ENCODE results near the gene SYCN.

The SYCN gene

GRCh38 chr19:39180749-39181148 is 23.3 kb downstream of the SYCN start:
- FAIRE-seq (no peak), DNase-seq (ENCODE audit: insufficient read length, low spot score) (no peak)
- no peak for TF ChIP-seq POU2F2 (IDR thresholded peaks at IDR 0.05; ENCODE audit: low read depth, low read length)
- TF ChIP-seq PAX5 (IDR thresholded peaks at IDR 0.05; ENCODE audit: insufficient read depth, low read length, severe bottlenecking): no peak
- no peak for TF ChIP-seq POLR2AphosphoS5 (IDR thresholded peaks at IDR 0.05; ENCODE audit: low read depth, low read length)
- no peak for TF ChIP-seq POLR2A (IDR thresholded peaks at IDR 0.05; ENCODE audit: low read depth, low read length)
- no peak for TF ChIP-seq SPI1 (IDR thresholded peaks at IDR 0.05; ENCODE audit: low read depth, low read length)
- TF ChIP-seq TAF1 (IDR thresholded peaks at IDR 0.05; ENCODE audit: low read depth, low read length): no peak

GRCh38 chr19:39179754-39180153 is 24.3 kb downstream of the SYCN start:
- FAIRE-seq (no peak), DNase-seq (ENCODE audit: insufficient read length, low spot score) (no peak)
- no peak for TF ChIP-seq POU2F2 (IDR thresholded peaks at IDR 0.05; ENCODE audit: low read depth, low read length)
- no peak for TF ChIP-seq TAF1 (IDR thresholded peaks at IDR 0.05; ENCODE audit: low read depth, low read length)
- TF ChIP-seq POLR2AphosphoS5 (IDR thresholded peaks at IDR 0.05; ENCODE audit: low read depth, low read length): no peak
- no peak for TF ChIP-seq PAX5 (IDR thresholded peaks at IDR 0.05; ENCODE audit: insufficient read depth, low read length, severe bottlenecking)
- no peak for TF ChIP-seq SPI1 (IDR thresholded peaks at IDR 0.05; ENCODE audit: low read depth, low read length)
- no peak for TF ChIP-seq POLR2A (IDR thresholded peaks at IDR 0.05; ENCODE audit: low read depth, low read length)

DNA sequence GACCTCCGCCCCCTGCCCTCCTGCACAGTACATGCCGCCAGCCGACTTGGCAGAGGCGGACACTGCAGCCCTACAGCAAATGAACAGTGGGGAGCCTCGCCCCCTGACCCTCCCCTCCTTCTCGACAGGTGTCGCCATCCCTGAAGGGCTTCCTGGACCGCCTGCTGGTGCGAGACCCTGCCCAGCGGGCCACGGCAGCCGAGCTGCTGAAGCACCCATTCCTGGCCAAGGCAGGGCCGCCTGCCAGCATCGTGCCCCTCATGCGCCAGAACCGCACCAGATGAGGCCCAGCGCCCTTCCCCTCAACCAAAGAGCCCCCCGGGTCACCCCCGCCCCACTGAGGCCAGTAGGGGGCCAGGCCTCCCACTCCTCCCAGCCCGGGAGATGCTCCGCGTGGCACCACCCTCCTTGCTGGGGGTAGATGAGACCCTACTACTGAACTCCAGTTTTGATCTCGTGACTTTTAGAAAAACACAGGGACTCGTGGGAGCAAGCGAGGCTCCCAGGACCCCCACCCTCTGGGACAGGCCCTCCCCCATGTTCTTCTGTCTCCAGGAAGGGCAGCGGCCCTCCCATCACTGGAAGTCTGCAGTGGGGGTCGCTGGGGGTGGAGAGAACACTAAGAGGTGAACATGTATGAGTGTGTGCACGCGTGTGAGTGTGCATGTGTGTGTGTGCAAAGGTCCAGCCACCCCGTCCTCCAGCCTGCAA is 25.6 kb downstream of the SYCN start:
- FAIRE-seq: no peak
- no peak for DNase-seq (ENCODE audit: insufficient read length, low spot score)
- TF ChIP-seq POLR2A (IDR thresholded peaks at IDR 0.05; ENCODE audit: low read depth, low read length) (no peak), POLR2AphosphoS5 (IDR thresholded peaks at IDR 0.05; ENCODE audit: low read depth, low read length) (no peak), PAX5 (IDR thresholded peaks at IDR 0.05; ENCODE audit: insufficient read depth, low read length, severe bottlenecking) (no peak), POU2F2 (IDR thresholded peaks at IDR 0.05; ENCODE audit: low read depth, low read length) (no peak), TAF1 (IDR thresholded peaks at IDR 0.05; ENCODE audit: low read depth, low read length) (no peak), SPI1 (IDR thresholded peaks at IDR 0.05; ENCODE audit: low read depth, low read length) (no peak)

DNA sequence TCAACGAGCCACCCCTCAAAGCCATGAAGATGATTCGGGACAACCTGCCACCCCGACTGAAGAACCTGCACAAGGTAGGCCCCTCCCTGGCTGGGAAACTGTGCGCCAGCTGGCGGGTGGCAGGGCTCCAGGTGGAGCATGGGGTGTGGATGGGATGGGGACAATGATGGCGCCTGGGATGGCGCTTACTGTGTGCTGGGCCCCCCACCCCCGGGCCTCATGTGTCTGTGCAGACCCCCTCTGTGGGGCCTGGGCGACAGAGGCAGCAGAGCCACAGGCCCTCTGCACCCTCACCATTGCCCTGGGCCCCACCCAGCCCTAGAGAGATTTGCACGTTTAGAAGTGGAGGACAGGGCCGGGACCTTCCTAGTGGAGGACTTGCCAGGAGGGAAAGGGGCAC is 26.3 kb downstream of the SYCN start:
- DNase-seq (ENCODE audit: insufficient read length, low spot score) (no peak), FAIRE-seq (no peak)
- TF ChIP-seq POU2F2 (IDR thresholded peaks at IDR 0.05; ENCODE audit: low read depth, low read length) (no peak), POLR2AphosphoS5 (IDR thresholded peaks at IDR 0.05; ENCODE audit: low read depth, low read length) (no peak)

DNA sequence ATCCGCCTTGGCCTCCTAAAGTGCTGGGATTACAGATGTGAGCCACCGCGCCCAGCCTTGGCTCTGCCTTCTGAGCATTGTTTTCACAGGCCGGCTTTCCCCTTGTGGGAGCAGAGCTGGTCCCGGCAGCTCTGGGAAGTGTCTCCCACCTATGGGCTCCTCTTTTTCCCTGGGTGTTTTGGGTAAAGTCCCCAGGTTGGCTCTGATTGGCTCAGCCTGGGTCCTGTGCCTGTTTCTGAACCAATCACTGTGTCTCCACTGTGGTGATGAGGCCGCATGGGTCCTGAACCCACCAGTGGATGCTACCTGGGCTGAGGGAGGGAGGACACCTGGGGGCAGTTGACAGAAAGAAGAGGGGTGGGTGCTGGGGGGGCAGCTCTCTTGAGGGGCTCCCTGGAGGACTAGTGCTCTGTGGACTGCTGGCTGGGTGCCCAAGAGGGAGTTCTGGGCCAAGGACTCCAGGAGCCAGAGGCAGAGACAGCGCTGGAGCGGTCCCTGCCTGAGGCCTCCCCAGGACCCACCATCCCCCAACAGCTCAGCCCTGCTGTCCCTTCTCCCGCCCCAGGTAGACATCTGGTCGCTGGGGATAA is 26.9 kb downstream of the SYCN start:
- no peak for TF ChIP-seq POU2F2 (IDR thresholded peaks at IDR 0.05; ENCODE audit: low read depth, low read length)
- TF ChIP-seq POLR2AphosphoS5 (IDR thresholded peaks at IDR 0.05; ENCODE audit: low read depth, low read length): no peak
- no peak for TF ChIP-seq POLR2A (IDR thresholded peaks at IDR 0.05; ENCODE audit: low read depth, low read length)
- no peak for FAIRE-seq
- no peak for DNase-seq (ENCODE audit: insufficient read length, low spot score)

DNA sequence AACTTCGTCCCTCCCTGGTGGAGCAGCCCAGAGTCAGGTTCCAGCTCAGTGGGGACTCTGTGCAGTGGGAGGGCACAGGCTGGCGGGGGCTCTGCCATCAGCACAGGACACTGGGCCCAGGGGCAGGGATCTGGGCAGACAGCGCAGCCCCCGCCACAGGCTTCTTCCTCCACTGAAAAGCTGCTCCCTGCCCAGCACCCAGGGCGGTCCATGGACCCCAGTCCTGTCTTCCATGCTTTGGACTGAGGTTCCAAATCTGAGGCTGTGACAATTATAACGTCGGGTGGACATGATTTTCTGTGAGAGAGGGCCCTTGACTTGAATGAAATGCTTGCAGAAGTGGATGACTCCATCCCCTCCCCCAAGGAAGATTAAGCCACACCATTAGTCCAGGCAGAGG is 28.5 kb downstream of the SYCN start:
- no peak for TF ChIP-seq POLR2A (IDR thresholded peaks at IDR 0.05; ENCODE audit: low read depth, low read length)
- TF ChIP-seq TAF1 (IDR thresholded peaks at IDR 0.05; ENCODE audit: low read depth, low read length): no peak
- TF ChIP-seq POU2F2 (IDR thresholded peaks at IDR 0.05; ENCODE audit: low read depth, low read length): no peak
- TF ChIP-seq SPI1 (IDR thresholded peaks at IDR 0.05; ENCODE audit: low read depth, low read length): no peak
- no peak for TF ChIP-seq POLR2AphosphoS5 (IDR thresholded peaks at IDR 0.05; ENCODE audit: low read depth, low read length)
- DNase-seq (ENCODE audit: insufficient read length, low spot score) (no peak), FAIRE-seq (no peak)

DNA sequence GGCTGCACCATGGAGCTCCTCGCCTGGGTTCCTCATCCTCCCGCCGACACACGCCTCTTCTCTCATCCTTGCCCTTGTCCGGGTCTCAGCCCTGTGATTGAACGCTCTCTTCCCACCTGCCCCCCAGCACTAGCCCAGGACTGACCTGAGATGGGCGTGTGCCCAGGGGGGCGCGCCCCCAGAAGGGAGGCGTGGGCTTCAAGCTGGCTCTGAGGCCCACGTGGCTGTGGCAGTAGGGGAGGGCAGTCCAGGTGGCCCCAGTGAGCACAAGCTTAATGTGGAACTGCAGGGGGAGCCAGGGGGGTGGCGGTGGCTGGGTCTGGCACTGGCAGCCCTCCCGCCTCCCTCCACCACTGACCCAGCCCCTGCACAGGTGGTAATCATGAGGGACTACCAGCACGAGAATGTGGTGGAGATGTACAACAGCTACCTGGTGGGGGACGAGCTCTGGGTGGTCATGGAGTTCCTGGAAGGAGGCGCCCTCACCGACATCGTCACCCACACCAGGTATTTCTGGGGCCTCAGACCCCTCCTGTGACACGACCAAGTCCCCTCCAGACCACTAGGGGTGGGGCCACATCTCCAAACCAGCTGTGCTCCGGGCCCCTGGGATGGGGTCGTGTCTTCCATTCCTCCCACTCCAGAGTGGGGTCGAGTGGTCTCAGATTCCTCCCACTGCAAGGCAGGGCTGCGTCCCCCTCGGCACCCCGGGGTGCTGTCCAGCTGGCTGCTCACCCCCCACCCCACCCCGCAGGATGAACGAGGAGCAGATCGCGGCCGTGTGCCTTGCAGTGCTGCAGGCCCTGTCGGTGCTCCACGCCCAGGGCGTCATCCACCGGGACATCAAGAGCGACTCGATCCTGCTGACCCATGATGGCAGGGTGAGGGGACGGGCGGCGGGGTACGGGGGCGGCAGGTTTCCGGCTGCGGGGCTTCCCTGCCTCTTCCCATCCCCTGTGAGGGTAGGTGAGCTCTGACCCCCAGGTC is 29.2 kb downstream of the SYCN start:
- no peak for TF ChIP-seq POLR2AphosphoS5 (IDR thresholded peaks at IDR 0.05; ENCODE audit: low read depth, low read length)
- TF ChIP-seq PAX5 (IDR thresholded peaks at IDR 0.05; ENCODE audit: insufficient read depth, low read length, severe bottlenecking): no peak
- no peak for TF ChIP-seq POU2F2 (IDR thresholded peaks at IDR 0.05; ENCODE audit: low read depth, low read length)
- TF ChIP-seq TAF1 (IDR thresholded peaks at IDR 0.05; ENCODE audit: low read depth, low read length): no peak
- TF ChIP-seq SPI1 (IDR thresholded peaks at IDR 0.05; ENCODE audit: low read depth, low read length): no peak
- TF ChIP-seq POLR2A (IDR thresholded peaks at IDR 0.05; ENCODE audit: low read depth, low read length): no peak
- FAIRE-seq: no peak
- no peak for DNase-seq (ENCODE audit: insufficient read length, low spot score)

DNA sequence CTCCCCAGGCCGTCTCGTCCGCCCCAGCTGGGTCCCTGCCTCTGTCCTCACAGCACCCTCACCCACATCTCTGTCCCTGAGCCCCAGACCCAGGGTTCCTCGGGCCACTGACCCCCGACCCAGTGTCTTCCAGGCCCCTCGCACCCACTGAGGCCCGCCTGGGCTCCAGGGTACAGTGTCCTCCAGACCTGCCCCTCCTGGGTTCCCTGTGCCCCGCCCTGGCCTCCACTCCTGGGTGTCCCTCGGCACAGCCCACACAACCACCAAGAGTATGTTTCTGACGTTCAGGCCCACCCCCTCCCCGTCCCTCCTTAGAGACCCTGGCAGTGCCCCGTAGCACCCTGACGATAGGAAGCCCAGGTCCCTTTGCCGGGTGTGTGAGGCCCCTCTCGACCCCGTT is 29.9 kb downstream of the SYCN start:
- DNase-seq (ENCODE audit: insufficient read length, low spot score) (no peak), FAIRE-seq (no peak)
- no peak for TF ChIP-seq POLR2AphosphoS5 (IDR thresholded peaks at IDR 0.05; ENCODE audit: low read depth, low read length)
- TF ChIP-seq POLR2A (IDR thresholded peaks at IDR 0.05; ENCODE audit: low read depth, low read length): no peak
- no peak for TF ChIP-seq TAF1 (IDR thresholded peaks at IDR 0.05; ENCODE audit: low read depth, low read length)
- TF ChIP-seq PAX5 (IDR thresholded peaks at IDR 0.05; ENCODE audit: insufficient read depth, low read length, severe bottlenecking): no peak
- no peak for TF ChIP-seq SPI1 (IDR thresholded peaks at IDR 0.05; ENCODE audit: low read depth, low read length)
- no peak for TF ChIP-seq POU2F2 (IDR thresholded peaks at IDR 0.05; ENCODE audit: low read depth, low read length)

- TF ChIP-seq POLR2AphosphoS5 (IDR thresholded peaks at IDR 0.05; ENCODE audit: low read depth, low read length) (no peak), POLR2A (IDR thresholded peaks at IDR 0.05; ENCODE audit: low read depth, low read length) (no peak), POU2F2 (IDR thresholded peaks at IDR 0.05; ENCODE audit: low read depth, low read length) (no peak), PAX5 (IDR thresholded peaks at IDR 0.05; ENCODE audit: insufficient read depth, low read length, severe bottlenecking) (no peak), SPI1 (IDR thresholded peaks at IDR 0.05; ENCODE audit: low read depth, low read length) (no peak), TAF1 (IDR thresholded peaks at IDR 0.05; ENCODE audit: low read depth, low read length) (no peak)
- no peak for DNase-seq (ENCODE audit: insufficient read length, low spot score)
- FAIRE-seq: no peak
Observed at GRCh38 chr19:39173502-39173991, 30.5 kb downstream of the SYCN start.

Data from GM12891 (cell line).